Measurements from ENCODE around the gene EFCAB11. TPM values are rescaled to one million over a fixed set of nuclear protein-coding genes. Genes with fewer than 3 reads are reported as not detected.

EFCAB11 gene
- total RNA-seq, 1 experiment from 2014 or later = 18.1 TPM

- ChIA-PET RAD21 (ENCODE audit: low non-redundant PET in 1 of 2, low total read pairs in 2 of 2, uncharacterized antibody in 2 of 2, unreplicated experiment in 2 of 2) (no interaction called here), CTCF (no interaction called here), POLR2A (no interaction called here)
- Histone ChIP-seq H3K4me3 (replicated peaks in 1 of 2; ENCODE audit: low read depth in 1 of 2, low read length in 2 of 2) (no peak overlapping the region), H3K9ac (ENCODE audit: low read length) (no peak overlapping the region), H3K9me3 (ENCODE audit: control insufficient read depth in 1 of 2, insufficient read depth in 1 of 2, low read depth in 1 of 2, low read length in 2 of 2) (no peaks in the 10 kb centered on the region), H3K27me3 (ENCODE audit: insufficient read depth, low read length) (no peaks in the 10 kb centered on the region), H4K20me1 (ENCODE audit: insufficient read depth) (no peaks in the 10 kb centered on the region), H3K27ac (ENCODE audit: low read depth, low read length) (no peak overlapping the region), H3K4me2 (ENCODE audit: low read length) (no peak overlapping the region), H3K9me2 (ENCODE audit: insufficient read depth) (no peaks in the 10 kb centered on the region), H3K36me3 (ENCODE audit: control insufficient read depth in 1 of 2, insufficient read depth in 2 of 2, low read length in 2 of 2) (no peaks in the 10 kb centered on the region), H3K4me1 (ENCODE audit: control insufficient read depth in 1 of 2, insufficient read depth in 2 of 2, low read length in 2 of 2) (no peaks in the 10 kb centered on the region), H2AFZ (ENCODE audit: low read depth, low read length, poor library complexity, severe bottlenecking) (no peak overlapping the region), H3K79me2 (ENCODE audit: insufficient read depth, low read length) (no peaks in the 10 kb centered on the region)
- BruUV-seq (replicated peaks) = no TSS peak
- no peak for DNase-seq (ENCODE audit: low read depth, low spot score)
- no peak for ATAC-seq
- intact Hi-C loops (cut with micrococcal nuclease) = no loop called here
- no peak for TF ChIP-seq REST (IDR thresholded peaks at IDR 0.05; ENCODE audit: low read depth)
- TF ChIP-seq ELF1 (IDR thresholded peaks at IDR 0.05; ENCODE audit: borderline replicate concordance, low read depth) = no peak
- TF ChIP-seq CEBPB (IDR thresholded peaks at IDR 0.05; ENCODE audit: low read depth) = no peak
- no peak for TF ChIP-seq CTCF (IDR thresholded peaks at IDR 0.05 in 2 of 3, conservative IDR thresholded peaks at IDR 0.05 in 1 of 3; ENCODE audit: borderline replicate concordance in 1 of 3, insufficient read depth in 1 of 3, low read depth in 2 of 3, low read length in 2 of 3)
- no peak for TF ChIP-seq JUND (IDR thresholded peaks at IDR 0.05)
- TF ChIP-seq ZNF274 (IDR thresholded peaks at IDR 0.05; ENCODE audit: low read depth, low read length) = no peak
- TF ChIP-seq ZBTB33 (IDR thresholded peaks at IDR 0.05; ENCODE audit: extremely low read depth, insufficient replicate concordance, low read length) = no peak
- TF ChIP-seq EZH2phosphoT487 (IDR thresholded peaks at IDR 0.05; ENCODE audit: borderline replicate concordance) = no peak
- no peak for TF ChIP-seq POLR2A (IDR thresholded peaks at IDR 0.05; ENCODE audit: borderline replicate concordance, extremely low read depth, insufficient read depth, insufficient read length)
- TF ChIP-seq ZFX (IDR thresholded peaks at IDR 0.05) = no peak
- TF ChIP-seq SRF (IDR thresholded peaks at IDR 0.05; ENCODE audit: low read depth) = no peak
- no peak for TF ChIP-seq EGR1 (IDR thresholded peaks at IDR 0.05; ENCODE audit: low read depth)
- no peak for TF ChIP-seq FOSL1 (IDR thresholded peaks at IDR 0.05; ENCODE audit: low read depth)
- TF ChIP-seq MAX (IDR thresholded peaks at IDR 0.05) = no peak
- TF ChIP-seq ATF3 (IDR thresholded peaks at IDR 0.05) = no peak
- no peak for TF ChIP-seq TCF7L2 (IDR thresholded peaks at IDR 0.05; ENCODE audit: borderline replicate concordance, extremely low read depth, insufficient read depth, insufficient read length)
- no peak for TF ChIP-seq EZH2 (IDR thresholded peaks at IDR 0.05)
These were observed 97.6 kb downstream of the EFCAB11 start for GRCh38 chr14:89856871-89857345.
